Suprapubic skin (tissue), 3 donors: Measurements from ENCODE around the gene CA7.

ENCODE experiments used
- CTCF ChIP-seq, 2 donors: fragments of 200-600 bp in 1 of 2; fragments of 450-650 bp in 1 of 2; sonication (generic) in 1 of 2; IDR thresholded peaks; one replicate each; pipeline ENCODE4 v1.5.1; 2016 to 2019; ENCODE audit warnings: antibody characterized with exemption in 2 of 2, mild to moderate bottlenecking in 1 of 2, moderate library complexity in 1 of 2
- POLR2AphosphoS5 ChIP-seq, 3 donors: sonication (generic); formaldehyde crosslinking; IDR thresholded peaks; one replicate each; pipeline ENCODE4 v1.6.1; 2017; ENCODE audit warnings: antibody characterized with exemption in 3 of 3

- TF ChIP-seq CTCF (IDR thresholded peaks at IDR 0.05) (no peak), POLR2AphosphoS5 (IDR thresholded peaks at IDR 0.05) (no peak)
Measured at GRCh38 chr16:66798161-66798560, 46.1 kb upstream of the CA7 start.
